ENCODE results near the gene LCLAT1.

GRCh38 chr2:30427606-30428347 lies 19.3 kb upstream of the LCLAT1 start:
- TF ChIP-seq CTCF (IDR thresholded peaks at IDR 0.05) (no peak), EZH2 (IDR thresholded peaks at IDR 0.05; ENCODE audit: borderline replicate concordance, insufficient read depth, low read depth, low read length, poor library complexity, severe bottlenecking) (no peak)

Data from B cell (primary cell).